RWPE2 (cell line): ENCODE results near the gene OLIG1.

Source experiments
- ATAC-seq: fragments of 200-7000 bp; cut with Tn5 transposase; 3 replicates; pipeline ENCODE4 v1.9.1; 2021; ENCODE audit warnings: low read depth
- DNase-seq: peaks from one replicate; pipeline ENCODE4 v3.0.0-alpha.2; 2020; ENCODE audit warnings: low spot score
- H3K27ac ChIP-seq: fragments of 450-650 bp; 2 replicates; pipeline ENCODE4 v1.5.1; 2017; ENCODE audit warnings: mild to moderate bottlenecking; ENCODE audit not compliant: poor library complexity, severe bottlenecking
- H3K27me3 ChIP-seq: fragments of 250-450 bp; sonication (Bioruptor Pico); 2 replicates; pipeline ENCODE4 v1.5.1; 2021; ENCODE audit warnings: mild to moderate bottlenecking, moderate library complexity; ENCODE audit not compliant: insufficient read depth, poor library complexity, severe bottlenecking
- H3K36me3 ChIP-seq: fragments of 250-450 bp; sonication (Bioruptor Pico); 2 replicates; pipeline ENCODE4 v1.5.1; 2020; ENCODE audit warnings: low read depth, mild to moderate bottlenecking, moderate library complexity
- H3K4me1 ChIP-seq: fragments of 250-450 bp; sonication (Bioruptor Pico); 2 replicates; pipeline ENCODE4 v1.5.1; 2021; ENCODE audit warnings: mild to moderate bottlenecking, moderate library complexity; ENCODE audit not compliant: insufficient read depth, poor library complexity, severe bottlenecking
- H3K4me3 ChIP-seq: fragments of 250-450 bp; sonication (Bioruptor Pico); 2 replicates; pipeline ENCODE4 v1.5.1; 2021; ENCODE audit warnings: mild to moderate bottlenecking, moderate library complexity; ENCODE audit not compliant: severe bottlenecking
- H3K9me3 ChIP-seq: fragments of 250-450 bp; sonication (Bioruptor Pico); 2 replicates; pipeline ENCODE4 v1.5.1; 2021; ENCODE audit warnings: mild to moderate bottlenecking, moderate library complexity; ENCODE audit not compliant: severe bottlenecking
- TF ChIP-seq, protein P1 (sequence below): fragments of 450-650 bp; IDR thresholded peaks from one replicate; pipeline ENCODE4 v1.5.1; 2017; ENCODE audit warnings: mild to moderate bottlenecking, moderate library complexity; ENCODE audit not compliant: poor library complexity, severe bottlenecking

The OLIG1 gene

DNA sequence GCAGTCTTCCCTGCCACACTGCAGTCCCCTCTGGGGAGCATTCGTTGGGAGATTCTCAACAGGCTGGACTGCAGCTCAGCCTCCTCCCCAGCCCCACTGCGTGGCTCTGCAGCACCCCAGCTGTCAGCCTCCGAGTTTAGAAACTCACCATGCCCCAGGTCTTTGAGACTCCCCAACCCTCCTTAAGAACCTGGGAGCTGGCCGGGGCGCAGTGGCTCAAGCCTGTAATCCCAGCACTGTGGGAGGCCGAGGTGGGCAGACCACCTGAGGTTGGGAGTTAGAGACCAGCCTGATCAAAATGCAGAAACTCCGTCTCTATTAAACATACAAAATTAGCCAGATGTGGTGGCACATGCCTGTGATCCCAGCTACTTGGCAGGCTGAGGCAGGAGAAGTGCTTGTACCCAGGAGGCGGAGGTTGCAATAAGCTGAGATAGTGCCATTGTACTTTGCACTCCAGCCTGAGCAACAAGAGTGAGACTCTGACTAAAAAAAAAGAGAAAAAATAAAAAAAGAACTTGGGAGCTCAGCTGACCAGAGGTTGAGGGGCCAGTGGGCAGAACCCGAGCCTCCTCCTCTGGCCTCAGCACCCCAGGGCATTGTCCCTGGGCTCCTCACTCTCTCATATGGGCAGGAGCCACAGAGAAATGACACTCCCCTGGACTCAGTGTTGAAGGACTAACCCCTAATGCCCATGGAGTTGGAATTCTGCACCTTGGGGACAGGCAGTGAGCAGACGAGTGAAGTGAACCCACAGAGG lies 38.6 kb upstream of the OLIG1 start:
- no peak overlapping the region for H3K4me3 ChIP-seq
- no peak overlapping the region for H3K27ac ChIP-seq
- no peaks in the 10 kb centered on the region for H3K9me3 ChIP-seq
- H3K27me3 ChIP-seq, result peaks cover 90% of the 10 kb centered on the region
- TF ChIP-seq, protein P1, sequence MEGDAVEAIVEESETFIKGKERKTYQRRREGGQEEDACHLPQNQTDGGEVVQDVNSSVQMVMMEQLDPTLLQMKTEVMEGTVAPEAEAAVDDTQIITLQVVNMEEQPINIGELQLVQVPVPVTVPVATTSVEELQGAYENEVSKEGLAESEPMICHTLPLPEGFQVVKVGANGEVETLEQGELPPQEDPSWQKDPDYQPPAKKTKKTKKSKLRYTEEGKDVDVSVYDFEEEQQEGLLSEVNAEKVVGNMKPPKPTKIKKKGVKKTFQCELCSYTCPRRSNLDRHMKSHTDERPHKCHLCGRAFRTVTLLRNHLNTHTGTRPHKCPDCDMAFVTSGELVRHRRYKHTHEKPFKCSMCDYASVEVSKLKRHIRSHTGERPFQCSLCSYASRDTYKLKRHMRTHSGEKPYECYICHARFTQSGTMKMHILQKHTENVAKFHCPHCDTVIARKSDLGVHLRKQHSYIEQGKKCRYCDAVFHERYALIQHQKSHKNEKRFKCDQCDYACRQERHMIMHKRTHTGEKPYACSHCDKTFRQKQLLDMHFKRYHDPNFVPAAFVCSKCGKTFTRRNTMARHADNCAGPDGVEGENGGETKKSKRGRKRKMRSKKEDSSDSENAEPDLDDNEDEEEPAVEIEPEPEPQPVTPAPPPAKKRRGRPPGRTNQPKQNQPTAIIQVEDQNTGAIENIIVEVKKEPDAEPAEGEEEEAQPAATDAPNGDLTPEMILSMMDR, result no peak
- DNase-seq (no peak), ATAC-seq (no peak)
- H3K36me3 ChIP-seq, result no peaks in the 10 kb centered on the region
- peaks cover 5% of the 10 kb centered on the region for H3K4me1 ChIP-seq

DNA sequence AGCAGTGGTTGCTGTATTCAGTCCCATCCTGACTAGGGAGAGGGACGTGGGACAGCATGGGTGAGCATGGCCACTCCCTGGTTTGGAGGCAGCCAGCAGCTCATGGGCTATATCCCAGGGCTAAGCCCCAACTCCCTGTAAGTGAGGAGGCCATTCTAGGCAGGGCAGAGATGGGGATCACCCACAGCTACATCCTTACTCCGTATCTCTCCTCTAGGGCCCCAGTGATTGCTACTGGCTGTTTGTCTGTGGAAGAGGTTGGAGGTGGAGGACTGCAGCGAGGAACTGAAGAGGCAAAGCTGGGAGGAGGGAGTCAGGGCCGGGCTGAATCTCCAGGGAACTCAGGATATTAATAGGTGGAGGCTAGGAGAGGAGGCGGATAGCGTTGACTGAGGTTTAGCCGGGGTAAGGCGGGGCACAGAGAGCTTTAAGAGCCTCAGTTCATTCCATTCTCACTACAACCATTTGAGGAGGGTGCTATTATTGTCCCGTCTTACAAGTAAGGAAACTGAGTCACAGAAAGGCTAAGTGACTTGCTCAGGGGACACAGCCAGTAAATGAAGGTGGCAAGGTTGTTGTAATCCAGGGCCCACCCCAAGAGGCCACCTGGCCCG lies 37.4 kb upstream of the OLIG1 start:
- TF ChIP-seq, protein P1, result no peak
- Histone ChIP-seq H3K36me3 (no peaks in the 10 kb centered on the region), H3K27ac (no peak overlapping the region), H3K27me3 (peaks cover 78% of the 10 kb centered on the region), H3K9me3 (no peaks in the 10 kb centered on the region), H3K4me1 (peaks cover 5% of the 10 kb centered on the region), H3K4me3 (no peak overlapping the region)
- ATAC-seq (no peak), DNase-seq (no peak)

DNA sequence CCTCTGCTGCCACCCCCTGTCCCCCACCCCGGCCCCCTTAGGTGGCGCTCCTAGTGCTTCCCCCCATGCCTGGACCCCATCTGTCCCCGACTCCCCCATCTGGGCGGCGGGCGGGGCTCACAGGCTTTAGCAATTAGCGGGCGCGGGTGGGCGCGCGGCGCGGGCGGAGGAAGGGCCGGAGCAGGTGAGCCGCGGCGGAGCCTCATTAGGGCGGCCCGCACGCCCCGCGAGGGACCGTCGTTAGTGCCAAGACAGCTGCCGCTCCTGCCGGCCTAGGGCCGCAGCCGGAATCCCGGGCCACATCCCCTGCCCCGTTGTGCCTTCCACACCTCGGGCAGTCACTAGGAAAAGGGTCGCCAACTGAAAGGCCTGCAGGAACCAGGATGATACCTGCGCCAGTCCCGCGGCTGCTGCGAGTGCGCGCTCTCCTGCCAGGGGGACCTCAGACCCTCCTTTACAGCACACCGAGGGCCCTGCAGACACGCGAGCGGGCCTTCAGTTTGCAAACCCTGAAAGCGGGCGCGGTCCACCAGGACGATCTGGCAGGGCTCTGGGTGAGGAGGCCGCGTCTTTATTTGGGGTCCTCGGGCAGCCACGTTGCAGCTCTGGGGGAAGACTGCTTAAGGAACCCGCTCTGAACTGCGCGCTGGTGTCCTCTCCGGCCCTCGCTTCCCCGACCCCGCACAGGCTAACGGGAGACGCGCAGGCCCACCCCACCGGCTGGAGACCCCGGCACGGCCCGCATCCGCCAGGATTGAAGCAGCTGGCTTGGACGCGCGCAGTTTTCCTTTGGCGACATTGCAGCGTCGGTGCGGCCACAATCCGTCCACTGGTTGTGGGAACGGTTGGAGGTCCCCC lies 36.6 kb upstream of the OLIG1 start:
- ATAC-seq, result no peak
- TF ChIP-seq, protein P1, result no peak
- Histone ChIP-seq H3K4me3 (no peak overlapping the region), H3K4me1 (peaks cover 5% of the 10 kb centered on the region), H3K9me3 (no peaks in the 10 kb centered on the region), H3K27me3 (peaks cover 70% of the 10 kb centered on the region), H3K27ac (no peak overlapping the region), H3K36me3 (no peaks in the 10 kb centered on the region)
- no peak for DNase-seq

DNA sequence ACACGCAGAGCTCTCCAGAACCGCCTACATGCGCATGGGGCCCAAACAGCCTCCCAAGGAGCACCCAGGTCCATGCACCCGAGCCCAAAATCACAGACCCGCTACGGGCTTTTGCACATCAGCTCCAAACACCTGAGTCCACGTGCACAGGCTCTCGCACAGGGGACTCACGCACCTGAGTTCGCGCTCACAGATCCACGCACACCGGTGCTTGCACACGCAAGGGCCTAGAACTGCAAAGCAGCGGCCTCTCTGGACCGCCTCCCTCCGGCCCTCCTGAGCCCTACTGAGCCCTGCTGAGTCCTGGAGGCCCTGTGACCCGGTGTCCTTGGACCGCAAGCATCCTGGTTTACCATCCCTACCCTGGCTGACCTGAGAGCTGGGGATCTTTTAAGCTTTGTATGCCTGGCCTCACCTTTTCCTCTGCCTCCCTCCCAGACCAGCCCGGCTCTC lies 36.0 kb upstream of the OLIG1 start:
- Histone ChIP-seq H3K27me3 (peaks cover 63% of the 10 kb centered on the region), H3K9me3 (no peaks in the 10 kb centered on the region), H3K4me3 (no peak overlapping the region), H3K4me1 (peaks cover 5% of the 10 kb centered on the region), H3K27ac (no peak overlapping the region), H3K36me3 (no peaks in the 10 kb centered on the region)
- no peak for ATAC-seq
- TF ChIP-seq, protein P1, result no peak
- DNase-seq, result no peak
